A549 (cell line): ENCODE results near the gene MPI. TPM values are rescaled to one million over a fixed set of nuclear protein-coding genes. Genes with fewer than 3 reads are reported as not detected.

Experiments
- ATAC-seq, 2 experiments: fragments of 200-7000 bp in 1 of 2; fragments of >200 bp in 1 of 2; cut with Nextera tagmentation in 1 of 2; cut with Tn5 transposase in 1 of 2; 3 replicates each; pipeline versions ENCODE4 v1.8.0 to v1.9.1; 2018 to 2020; ENCODE audit warnings: mild to moderate bottlenecking in 1 of 2, moderate library complexity in 1 of 2
- CTCF ChIA-PET: fragments of 300-600 bp; sonication (Branson Sonifier 250); formaldehyde crosslinking; extraction: SDS; loops from one replicate; lab custom pipeline; 2021; ENCODE audit warnings: antibody characterized with exemption, inconsistent platforms; lab: Yijun Ruan, JAX
- POLR2A ChIA-PET: fragments of 350-600 bp; formaldehyde crosslinking; extraction: SDS; loops from one replicate; lab custom pipeline; 2021; ENCODE audit warnings: antibody characterized with exemption, inconsistent platforms; lab: Yijun Ruan, JAX
- DNase-seq, 2 experiments: peaks; one replicate each; pipeline versions ENCODE4 v3.0.0 to v3.0.0-alpha.2; 2011 to 2016; ENCODE audit warnings: low read depth in 1 of 2, low spot score in 1 of 2
- FAIRE-seq: peaks from 2 replicates; lab custom pipeline; 2011; peaks lifted over from hg19 to GRCh38; lab: Jason Lieb, UNC
- H3K27ac ChIP-seq, 2 experiments: fragments of >200 bp; sonication (Bioruptor Twin); formaldehyde crosslinking; 3 replicates each; pipeline ENCODE4 v1.5.1; 2016 to 2017
- H3K4me1 ChIP-seq: fragments of >200 bp; sonication (Bioruptor Twin); formaldehyde crosslinking; 3 replicates; pipeline ENCODE4 v1.6.1; 2016
- H3K4me2 ChIP-seq: fragments of >200 bp; sonication (Bioruptor Twin); formaldehyde crosslinking; 3 replicates; pipeline ENCODE4 v1.6.1; 2016
- H3K4me3 ChIP-seq: fragments of >200 bp; sonication (Bioruptor Twin); formaldehyde crosslinking; 3 replicates; pipeline ENCODE4 v1.5.1; 2016
- H3K9me3 ChIP-seq: fragments of >200 bp; sonication (Bioruptor Twin); formaldehyde crosslinking; 3 replicates; pipeline ENCODE4 v1.6.1; 2016
- BCL3 ChIP-seq: fragments of >200 bp; sonication (Bioruptor Twin); formaldehyde crosslinking; IDR thresholded peaks from 3 replicates; pipeline ENCODE4 v1.6.1; 2016
- CBX2 ChIP-seq: fragments of 200-600 bp; sonication (generic); IDR thresholded peaks from 2 replicates; pipeline ENCODE4 v1.6.1; 2016; ENCODE audit warnings: low read depth, mild to moderate bottlenecking, borderline replicate concordance
- CBX8 ChIP-seq: fragments of 200-600 bp; sonication (generic); IDR thresholded peaks from 2 replicates; pipeline ENCODE4 v1.6.1; 2016
- CEBPB ChIP-seq, 2 experiments: fragments of >200 bp in 1 of 2; sonication (Bioruptor Twin) in 1 of 2; formaldehyde crosslinking in 1 of 2; IDR thresholded peaks; 2 replicates each; pipeline ENCODE4 v1.6.1; 2012 to 2016
- CTCF ChIP-seq: fragments of >200 bp; sonication (Bioruptor Twin); formaldehyde crosslinking; IDR thresholded peaks from 3 replicates; pipeline ENCODE4 v1.5.1; 2016
- EHMT2 ChIP-seq: fragments of 200-600 bp; sonication (generic); IDR thresholded peaks from 2 replicates; pipeline ENCODE4 v1.6.1; 2016; ENCODE audit warnings: antibody characterized with exemption, low read depth, mild to moderate bottlenecking, moderate library complexity
- ESRRA ChIP-seq: fragments of 150-350 bp; IDR thresholded peaks from 2 replicates; pipeline ENCODE4 v1.6.1; 2014; ENCODE audit warnings: mild to moderate bottlenecking, low read length, borderline replicate concordance
- FOSB ChIP-seq: fragments of 250-450 bp; sonication (Bioruptor Pico); IDR thresholded peaks from 2 replicates; pipeline ENCODE4 v1.5.0; 2020; ENCODE audit warnings: mild to moderate bottlenecking, moderate library complexity
- FOSL2 ChIP-seq, 2 experiments: fragments of 450-650 bp in 1 of 2; fragments of >200 bp in 1 of 2; sonication (Bioruptor Twin) in 1 of 2; formaldehyde crosslinking; IDR thresholded peaks; 2 replicates each; pipeline versions ENCODE4 v1.5.0 to v1.6.1; 2016 to 2020; ENCODE audit warnings: mild to moderate bottlenecking in 1 of 2, moderate library complexity in 1 of 2
- HES2 ChIP-seq: fragments of >200 bp; sonication (Bioruptor Twin); formaldehyde crosslinking; IDR thresholded peaks from 2 replicates; pipeline ENCODE4 v1.6.1; 2016
- HEYL ChIP-seq: fragments of 250-450 bp; sonication (Bioruptor Pico); IDR thresholded peaks from 2 replicates; pipeline ENCODE4 v1.8.0; 2021; ENCODE audit warnings: mild to moderate bottlenecking, moderate library complexity
- HOXB13 ChIP-seq: fragments of 250-450 bp; sonication (Bioruptor Pico); IDR thresholded peaks from 2 replicates; pipeline ENCODE4 v1.5.0; 2020; ENCODE audit warnings: low read depth, mild to moderate bottlenecking, moderate library complexity
- JUNB ChIP-seq: fragments of >200 bp; sonication (Bioruptor Twin); formaldehyde crosslinking; IDR thresholded peaks from 2 replicates; pipeline ENCODE4 v1.6.1; 2016
- MAFK ChIP-seq: fragments of 450-650 bp; IDR thresholded peaks from 2 replicates; pipeline ENCODE4 v1.6.1; 2014; ENCODE audit not compliant: partially characterized antibody
- MAX ChIP-seq: IDR thresholded peaks from 2 replicates; pipeline ENCODE4 v1.6.1; 2012
- MYC ChIP-seq: IDR thresholded peaks from 2 replicates; pipeline ENCODE4 v1.6.1; 2012; ENCODE audit warnings: mild to moderate bottlenecking, inconsistent platforms, low read length, improper control_type of control experiment, borderline replicate concordance
- NFE2L2 ChIP-seq: fragments of 150-350 bp; conservative IDR thresholded peaks from 2 replicates; pipeline ENCODE4 v1.6.1; 2014; ENCODE audit warnings: low read length
- NPAS2 ChIP-seq: fragments of 250-450 bp; sonication (Bioruptor Pico); IDR thresholded peaks from 2 replicates; pipeline ENCODE4 v1.8.0; 2022; ENCODE audit warnings: mild to moderate bottlenecking, moderate library complexity, borderline replicate concordance
- NR3C1 ChIP-seq: fragments of >200 bp; sonication (Bioruptor Twin); formaldehyde crosslinking; IDR thresholded peaks from 3 replicates; pipeline ENCODE4 v1.6.1; 2017
- RAD21 ChIP-seq, 2 experiments: fragments of >200 bp in 1 of 2; sonication (Bioruptor Twin) in 1 of 2; formaldehyde crosslinking in 1 of 2; IDR thresholded peaks in 1 of 2; conservative IDR thresholded peaks in 1 of 2; 2 replicates in 1 of 2; 3 replicates in 1 of 2; pipeline ENCODE4 v1.6.1; 2012 to 2018; ENCODE audit warnings: inconsistent platforms in 1 of 2
- RARB ChIP-seq: fragments of 250-450 bp; sonication (Bioruptor Pico); IDR thresholded peaks from 2 replicates; pipeline ENCODE4 v1.8.0; 2021; ENCODE audit warnings: mild to moderate bottlenecking, moderate library complexity
- RCOR1 ChIP-seq: fragments of 150-350 bp; IDR thresholded peaks from 2 replicates; pipeline ENCODE4 v1.6.1; 2014; ENCODE audit warnings: antibody characterized with exemption, low read length, low read depth
- REST ChIP-seq: fragments of 200-600 bp; sonication (generic); IDR thresholded peaks from 2 replicates; pipeline ENCODE4 v1.6.1; 2016; ENCODE audit warnings: antibody characterized with exemption, mild to moderate bottlenecking, moderate library complexity
- SREBF2 ChIP-seq: fragments of 450-650 bp; IDR thresholded peaks from 2 replicates; pipeline ENCODE4 v1.6.1; 2014; ENCODE audit warnings: mild to moderate bottlenecking, moderate library complexity
- ZSCAN20 ChIP-seq: fragments of 250-450 bp; sonication (Bioruptor Pico); IDR thresholded peaks from 2 replicates; pipeline ENCODE4 v1.8.0; 2022; ENCODE audit warnings: mild to moderate bottlenecking, moderate library complexity
- WGBS: methylation state at CpG from one replicate; pipeline ENCODE4 v1.1.6; 2017; ENCODE audit errors: missing lambda C conversion rate; 5-methylcytosine and 5-hydroxymethylcytosine counted together
- polyA plus RNA-seq, 4 experiments: library from polyadenylated mRNA; depleted of rRNA in 3 of 4; stranded (reverse); fragments of >200 nt; fragmentation: RNase III in 1 of 4; extraction: RNeasy Plus Mini Kit Qiagen cat#74134 plus additional on column Dnase treatment in 1 of 4; gene quantifications; 2 replicates in 3 of 4; 3 replicates in 1 of 4; pipeline ENCODE4 v1.2.3, GENCODE V29; 2011 to 2017
- TF ChIP-seq, protein P1 (sequence below): fragments of 250-450 bp; sonication (Bioruptor Pico); IDR thresholded peaks from 2 replicates; pipeline ENCODE4 v1.5.0; 2020; ENCODE audit warnings: low read depth, mild to moderate bottlenecking, moderate library complexity

Gene MPI
- polyA plus RNA-seq, 2 of the 4 experiments (the other 2 are of a cell fraction) = 39.9 to 53.7 TPM

GRCh38 chr15:74850393-74850792, 39.4 kb upstream of the MPI start:
- ChIA-PET CTCF (interaction anchor here (1.2 to 66.7 kb wide), 2 partner anchors 51 to 60 kb away, joined by 3 to 1908 read pairs; partner anchors contain the start of genes CSK and LMAN1L), POLR2A (no interaction called here)
- Histone ChIP-seq H3K9me3 (no peaks in the 10 kb centered on the region), H3K4me3 (no peak overlapping the region), H3K27ac (no peak overlapping the region), H3K4me1 (no peaks in the 10 kb centered on the region), H3K4me2 (no peak overlapping the region)
- ATAC-seq (no peak), FAIRE-seq (no peak), DNase-seq (no peak)
- TF ChIP-seq CEBPB (IDR thresholded peaks at IDR 0.05) (no peak), HEYL (no peak), NPAS2 (CRISPR knock-in tag) (no peak), HOXB13 (no peak), REST (no peak), ESRRA (no peak), CBX2 (no peak), NR3C1 (no peak), RARB (CRISPR knock-in tag) (no peak), MAX (no peak), SREBF2 (no peak), MAFK (no peak), FOSL2 (IDR thresholded peaks at IDR 0.05) (no peak), FOSL2 (CRISPR knock-in tag; IDR thresholded peaks at IDR 0.05) (no peak), ZSCAN20 (CRISPR knock-in tag) (no peak), HES2 (no peak), CTCF (no peak), BCL3 (no peak)
- TF ChIP-seq, protein P1, sequence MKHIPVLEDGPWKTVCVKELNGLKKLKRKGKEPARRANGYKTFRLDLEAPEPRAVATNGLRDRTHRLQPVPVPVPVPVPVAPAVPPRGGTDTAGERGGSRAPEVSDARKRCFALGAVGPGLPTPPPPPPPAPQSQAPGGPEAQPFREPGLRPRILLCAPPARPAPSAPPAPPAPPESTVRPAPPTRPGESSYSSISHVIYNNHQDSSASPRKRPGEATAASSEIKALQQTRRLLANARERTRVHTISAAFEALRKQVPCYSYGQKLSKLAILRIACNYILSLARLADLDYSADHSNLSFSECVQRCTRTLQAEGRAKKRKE (CRISPR knock-in tag) = no peak
- 95% methylated on average over 4 of the region's 4 CpGs for WGBS

- no peak for ATAC-seq
- WGBS = 96% methylated on average over 7 of the region's 7 CpGs
- no peaks in the 10 kb centered on the region for H3K9me3 ChIP-seq
- CTCF ChIA-PET = interaction anchor here (0.8 to 66.7 kb wide), 5 partner anchors 8 to 61 kb away, joined by 3 to 1908 read pairs (median 3); partner anchors contain the start of genes CSK and LMAN1L
- POLR2A ChIA-PET = no interaction called here
- peaks cover 2% of the 10 kb centered on the region; the same call in 1 of the 3 replicates for H3K4me1 ChIP-seq
- no peak overlapping the region for H3K4me2 ChIP-seq
- DNase-seq = no peak
- no peak overlapping the region for H3K4me3 ChIP-seq
- no peak for FAIRE-seq
- H3K27ac ChIP-seq = no peak overlapping the region
- TF ChIP-seq HEYL (no peak), JUNB (no peak), HOXB13 (no peak), HES2 (no peak), ESRRA (no peak), RAD21 (conservative IDR thresholded peaks at IDR 0.05 in 1 of 2, IDR thresholded peaks at IDR 0.05 in 1 of 2) (no peak), SREBF2 (no peak), FOSB (CRISPR knock-in tag) (no peak), CBX8 (no peak), CTCF (no peak), ZSCAN20 (CRISPR knock-in tag) (no peak), NFE2L2 (no peak), MAFK (no peak), RCOR1 (no peak), MYC (no peak), EHMT2 (no peak)
These were observed 37.9 kb upstream of the MPI start for GRCh38 chr15:74851960-74852359.
